Hematopoietic multipotent progenitor cell (in vitro differentiated cells): ENCODE measurements around the gene FUT4. TPM values are rescaled to one million over a fixed set of nuclear protein-coding genes. Genes with fewer than 3 reads are reported as not detected.

Experiments used
- DNase-seq, 3 donors: peaks; one replicate each; pipeline ENCODE4 v3.0.0-alpha.2; 2011 to 2015; ENCODE audit warnings: low read depth in 2 of 3, low spot score in 2 of 3
- total RNA-seq: library from RNA; depleted of rRNA; stranded (reverse); fragments of >200 nt; gene quantifications from one replicate; pipeline ENCODE4 v1.2.3, GENCODE V29; 2012

Gene FUT4
- total RNA-seq, 1 donor: 12.9 TPM

GRCh38 chr11:94597896-94598295 is 54.2 kb downstream of the FUT4 start:
- peak in 2 of 3 donors; percentile 37 to 69 for DNase-seq

Other genes starting within 250 kb of the FUT4 start
- gene IZUMO1R, start 239.3 kb upstream of the FUT4 start, total RNA-seq: not detected
- gene GPR83, start 142.5 kb upstream of the FUT4 start, total RNA-seq: not detected
- gene MRE11, start 50.1 kb upstream of the FUT4 start, total RNA-seq: 8.1 TPM
- 11.3 TPM for gene ANKRD49, start 49.9 kb upstream of the FUT4 start, total RNA-seq
- not detected for gene C11orf97, start 31.5 kb upstream of the FUT4 start, total RNA-seq
- gene PIWIL4, start 23.4 kb downstream of the FUT4 start, total RNA-seq: 3.5 TPM
- gene AMOTL1, start 224.4 kb downstream of the FUT4 start, total RNA-seq: 14.3 TPM